Fibroblast of the aortic adventitia (primary cell): Measurements from ENCODE around the gene UBAC2. TPM values are rescaled to one million over a fixed set of nuclear protein-coding genes. Genes with fewer than 3 reads are reported as not detected.
"Not testable (repeated sequence)": the region's sequence is repeated elsewhere in the genome, so short reads cannot be mapped to it uniquely, and the experiment has no call there.

Experiments used
- DNase-seq: peaks from one replicate; pipeline ENCODE4 v3.0.0-alpha.2; 2010; ENCODE audit warnings: low read depth
- H3K4me3 ChIP-seq: 2 replicates; pipeline ENCODE4 v1.5.1; 2011; ENCODE audit warnings: low read depth, mild to moderate bottlenecking, control low read depth, low read length, moderate library complexity
- CTCF ChIP-seq: IDR thresholded peaks from 2 replicates; pipeline ENCODE4 v1.5.1; 2011; ENCODE audit warnings: mild to moderate bottlenecking, low read length, control low read depth, inconsistent platforms; ENCODE audit not compliant: insufficient read depth
- total RNA-seq: library from RNA; depleted of rRNA; stranded (reverse); fragments of >200 nt; gene quantifications from 2 replicates; pipeline ENCODE4 v1.2.3, GENCODE V29; 2012; ENCODE audit warnings: low replicate concordance

Gene UBAC2
- total RNA-seq, 1 donor = 33.8 TPM

- H3K4me3 ChIP-seq = no peak overlapping the region
- TF ChIP-seq CTCF = no peak
- no peak for DNase-seq
Observed at GRCh38 chr13:99205621-99206220, 5.1 kb downstream of the UBAC2 start.

- H3K4me3 ChIP-seq = no peak overlapping the region
- no peak for TF ChIP-seq CTCF
Observed at GRCh38 chr13:99206226-99206625, 5.6 kb downstream of the UBAC2 start.

GRCh38 chr13:99206873-99207272 lies 6.2 kb downstream of the UBAC2 start:
- TF ChIP-seq CTCF = no peak
- DNase-seq = no peak
- H3K4me3 ChIP-seq = no peak overlapping the region

More at GRCh38 chr13:99206226-99206625, 5.6 kb downstream of the UBAC2 start:
- DNase-seq = no peak

- H3K4me3 ChIP-seq = no peak overlapping the region
- TF ChIP-seq CTCF = no peak
- DNase-seq = no peak
Observed at GRCh38 chr13:99207511-99207910, 6.9 kb downstream of the UBAC2 start.

- no peak for TF ChIP-seq CTCF
- no peak for DNase-seq
- H3K4me3 ChIP-seq = no peak overlapping the region
Observed at GRCh38 chr13:99208185-99208584, 7.5 kb downstream of the UBAC2 start.

GRCh38 chr13:99208845-99209527 lies 8.3 kb downstream of the UBAC2 start:
- no peak for DNase-seq
- no peak for TF ChIP-seq CTCF
- no peak overlapping the region for H3K4me3 ChIP-seq

GRCh38 chr13:99210627-99211026 lies 10.0 kb downstream of the UBAC2 start:
- DNase-seq, H3K4me3 ChIP-seq: not testable (repeated sequence)
